IPS-18c (cell line): ENCODE results near the gene AHNAK2.
"Not testable (repeated sequence)": the region's sequence is repeated elsewhere in the genome, so short reads cannot be mapped to it uniquely, and the experiment has no call there.

Source experiments
- H3K4me3 ChIP-seq: 2 replicates; pipeline ENCODE4 v1.7.0; 2013; ENCODE audit warnings: low read depth, mild to moderate bottlenecking, low read length, moderate library complexity; ENCODE audit not compliant: insufficient read depth
- H3K9me3 ChIP-seq: one replicate; pipeline ENCODE4 v1.6.1; 2013; ENCODE audit warnings: mild to moderate bottlenecking, low read length, moderate library complexity; ENCODE audit not compliant: control insufficient read depth, insufficient read depth

AHNAK2 gene

GRCh38 chr14:104968541-104969401, 9.4 kb downstream of the AHNAK2 start:
- H3K9me3 ChIP-seq, result no peaks in the 10 kb centered on the region
- H3K4me3 ChIP-seq, result no peak overlapping the region

- Histone ChIP-seq H3K9me3 (no peaks in the 10 kb centered on the region), H3K4me3 (peak overlapping the region; percentile 28; the same call in 1 of the 2 replicates)
These were observed 10.0 kb downstream of the AHNAK2 start for GRCh38 chr14:104968153-104968527.

DNA sequence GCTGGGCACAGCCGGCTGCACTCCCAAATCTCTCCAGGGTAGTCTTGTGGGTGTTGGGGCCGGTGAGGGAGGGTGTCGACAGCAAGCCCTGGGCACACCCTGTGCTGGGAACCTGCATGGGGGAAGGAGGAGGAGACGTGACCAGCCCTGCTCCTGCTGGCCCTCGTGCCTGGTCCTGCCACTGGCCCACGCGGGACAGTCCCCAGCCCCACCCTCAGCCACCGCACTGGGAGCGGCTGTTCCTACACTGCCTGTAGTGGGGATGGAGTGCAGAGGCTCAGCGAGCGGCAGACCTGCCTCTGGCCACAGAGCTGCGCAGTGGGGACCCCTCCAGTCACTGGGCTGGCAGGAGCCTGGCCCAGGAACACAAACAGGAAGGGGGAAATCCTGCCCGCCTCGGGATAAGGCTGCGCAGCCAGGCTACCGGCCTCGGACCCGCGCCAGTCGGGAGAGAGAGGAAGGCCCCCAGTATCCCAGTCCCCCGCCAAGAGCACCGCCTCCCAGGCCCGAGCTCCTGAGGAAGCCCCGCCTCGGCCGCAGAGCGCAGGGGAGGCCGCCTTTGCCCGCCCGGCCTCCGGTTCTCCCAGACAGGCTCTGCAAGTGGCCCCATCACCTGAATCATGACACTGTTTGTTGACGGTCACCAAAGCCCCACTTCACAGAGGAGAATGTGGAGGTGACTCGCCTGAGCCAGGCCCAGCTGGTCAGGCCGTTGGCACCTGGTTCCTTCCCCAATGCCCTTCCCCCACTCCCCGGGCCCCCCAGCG, 10.6 kb downstream of the AHNAK2 start:
- Histone ChIP-seq H3K9me3 (no peaks in the 10 kb centered on the region), H3K4me3 (peak overlapping the region; percentile 28)

- no peak overlapping the region; the same call in 1 of the 2 replicates for H3K4me3 ChIP-seq
These were observed 11.2 kb downstream of the AHNAK2 start for GRCh38 chr14:104966981-104967385.

DNA sequence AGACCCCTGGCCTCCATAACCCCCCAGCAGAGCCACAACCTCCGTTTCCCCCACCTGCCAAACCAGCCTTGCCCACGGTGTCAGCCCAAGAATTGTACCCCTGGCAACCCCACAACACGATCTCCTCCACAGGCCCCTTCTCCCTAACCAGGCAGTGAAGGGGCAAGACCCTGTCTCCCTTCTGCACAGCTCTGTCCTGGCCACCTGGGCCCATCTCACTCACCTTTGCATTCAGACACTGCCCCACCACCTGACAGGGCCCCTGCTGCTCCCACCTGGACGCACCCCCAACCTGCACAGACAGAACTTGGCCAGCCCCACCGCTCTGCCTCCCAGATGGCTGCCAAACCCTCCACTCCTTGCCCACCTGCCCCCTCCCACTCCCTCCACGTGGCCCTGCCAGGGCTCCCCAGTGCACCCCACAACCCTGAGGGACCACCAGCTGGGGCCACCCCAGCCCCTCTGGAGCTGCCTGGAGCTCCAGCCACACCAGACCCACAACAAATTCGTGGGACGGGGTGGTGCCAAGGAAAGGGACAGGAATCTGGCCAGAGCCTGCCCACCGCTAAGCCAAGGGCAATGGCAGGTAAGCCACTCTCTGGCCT, 11.8 kb downstream of the AHNAK2 start:
- H3K4me3 ChIP-seq, result no peak overlapping the region
- H3K9me3 ChIP-seq, result no peaks in the 10 kb centered on the region

More at GRCh38 chr14:104966981-104967385, 11.2 kb downstream of the AHNAK2 start:
- H3K9me3 ChIP-seq, result no peaks in the 10 kb centered on the region

- no peaks in the 10 kb centered on the region for H3K9me3 ChIP-seq
- H3K4me3 ChIP-seq, result no peak overlapping the region
These were observed 12.5 kb downstream of the AHNAK2 start for GRCh38 chr14:104965561-104966231.

- H3K9me3 ChIP-seq, result no peaks in the 10 kb centered on the region
These were observed 13.6 kb downstream of the AHNAK2 start for GRCh38 chr14:104964546-104964945.

GRCh38 chr14:104957146-104958113, 20.7 kb downstream of the AHNAK2 start:
- Histone ChIP-seq H3K9me3 (no peaks in the 10 kb centered on the region), H3K4me3 (no peak overlapping the region)

More at GRCh38 chr14:104964546-104964945, 13.6 kb downstream of the AHNAK2 start:
- H3K4me3 ChIP-seq, result no peak overlapping the region

- Histone ChIP-seq H3K4me3 (no peak overlapping the region), H3K9me3 (no peaks in the 10 kb centered on the region)
These were observed 21.8 kb downstream of the AHNAK2 start for GRCh38 chr14:104956290-104956890.

- H3K4me3 ChIP-seq, result no peak overlapping the region
These were observed 22.8 kb downstream of the AHNAK2 start for GRCh38 chr14:104955396-104955770.

GRCh38 chr14:104954746-104955395, 23.3 kb downstream of the AHNAK2 start:
- Histone ChIP-seq H3K9me3 (no peaks in the 10 kb centered on the region), H3K4me3 (no peak overlapping the region)

More at GRCh38 chr14:104955396-104955770, 22.8 kb downstream of the AHNAK2 start:
- no peaks in the 10 kb centered on the region for H3K9me3 ChIP-seq

- Histone ChIP-seq H3K9me3 (no peaks in the 10 kb centered on the region), H3K4me3 (no peak overlapping the region)
These were observed 24.1 kb downstream of the AHNAK2 start for GRCh38 chr14:104953896-104954656.

DNA sequence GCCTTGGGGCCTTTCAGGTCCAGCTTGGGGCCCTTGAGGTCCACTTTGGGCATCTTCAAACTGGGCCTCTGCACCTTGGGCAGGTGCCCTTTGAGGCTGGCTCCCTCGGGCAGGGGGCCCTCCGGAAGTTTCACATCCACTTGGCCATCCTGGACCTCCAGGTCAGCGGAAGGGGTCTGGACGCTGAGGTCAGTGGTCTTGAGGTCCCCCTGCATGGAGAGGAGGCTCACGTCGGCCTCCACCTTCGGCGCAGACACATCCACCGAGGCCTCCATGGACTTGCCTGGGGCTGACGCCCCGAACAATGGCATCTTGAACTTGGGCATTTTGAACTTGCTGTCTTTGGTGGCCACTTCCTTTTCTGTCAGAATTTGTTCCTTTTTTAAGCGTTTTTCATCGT, 25.1 kb downstream of the AHNAK2 start:
- Histone ChIP-seq H3K9me3 (no peaks in the 10 kb centered on the region), H3K4me3 (no peak overlapping the region; the same call in 1 of the 2 replicates)

DNA sequence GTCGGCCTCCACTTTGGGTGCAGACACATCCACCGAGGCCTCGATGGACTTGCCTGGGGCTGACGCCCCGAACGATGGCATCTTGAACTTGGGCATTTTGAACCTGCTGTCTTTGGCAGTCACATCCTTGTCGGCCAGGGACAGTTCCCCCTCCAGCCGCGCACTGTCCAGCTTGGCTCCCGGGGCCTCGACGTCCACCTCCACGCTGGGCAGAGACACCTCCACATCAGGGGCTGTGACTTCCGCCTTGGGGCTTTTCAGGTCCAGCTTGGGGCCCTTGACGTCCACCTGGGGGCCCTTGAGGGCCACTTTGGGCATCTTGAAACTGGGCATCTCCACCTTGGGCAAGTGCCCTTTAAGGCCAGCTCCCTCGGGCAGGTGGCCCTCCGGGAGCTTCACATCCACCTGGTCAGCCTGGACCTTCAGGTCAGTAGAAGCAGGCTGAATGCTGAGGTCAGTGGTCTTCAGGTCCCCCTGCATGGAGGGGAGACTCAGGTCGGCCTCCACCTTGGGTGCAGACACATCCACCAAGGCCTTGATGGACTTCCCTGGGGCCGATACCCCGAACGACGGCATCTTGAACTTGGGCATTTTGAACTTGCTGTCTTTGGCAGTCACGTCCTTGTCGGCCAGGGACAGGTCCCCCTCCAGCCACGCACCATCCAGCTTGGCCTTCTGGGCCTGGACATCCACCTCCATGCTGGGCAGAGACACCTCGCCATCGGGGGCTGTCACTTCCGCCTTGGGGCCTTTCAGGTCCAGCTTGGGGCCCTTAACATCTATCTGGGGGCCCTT, 26.1 kb downstream of the AHNAK2 start:
- H3K9me3 ChIP-seq, H3K4me3 ChIP-seq: not testable (repeated sequence)
